Subcutaneous adipose tissue (tissue), 4 donors: Measurements from ENCODE around the gene CHN2. TPM values are rescaled to one million over a fixed set of nuclear protein-coding genes. Genes with fewer than 3 reads are reported as not detected.

ENCODE experiments used
- CTCF ChIP-seq: fragments of 450-650 bp; IDR thresholded peaks from one replicate; pipeline ENCODE4 v1.5.1; 2016; ENCODE audit warnings: low read depth, mild to moderate bottlenecking, control low read depth, antibody characterized with exemption, moderate library complexity
- total RNA-seq, 4 donors: library from RNA; depleted of rRNA; stranded (reverse); fragments of >200 nt; gene quantifications; one replicate each; pipeline ENCODE4 v1.1.0, GENCODE V29; 2016

Gene CHN2
- total RNA-seq, 4 donors from 2014 or later = 10.0 to 19.4 (median 13.8) TPM

DNA sequence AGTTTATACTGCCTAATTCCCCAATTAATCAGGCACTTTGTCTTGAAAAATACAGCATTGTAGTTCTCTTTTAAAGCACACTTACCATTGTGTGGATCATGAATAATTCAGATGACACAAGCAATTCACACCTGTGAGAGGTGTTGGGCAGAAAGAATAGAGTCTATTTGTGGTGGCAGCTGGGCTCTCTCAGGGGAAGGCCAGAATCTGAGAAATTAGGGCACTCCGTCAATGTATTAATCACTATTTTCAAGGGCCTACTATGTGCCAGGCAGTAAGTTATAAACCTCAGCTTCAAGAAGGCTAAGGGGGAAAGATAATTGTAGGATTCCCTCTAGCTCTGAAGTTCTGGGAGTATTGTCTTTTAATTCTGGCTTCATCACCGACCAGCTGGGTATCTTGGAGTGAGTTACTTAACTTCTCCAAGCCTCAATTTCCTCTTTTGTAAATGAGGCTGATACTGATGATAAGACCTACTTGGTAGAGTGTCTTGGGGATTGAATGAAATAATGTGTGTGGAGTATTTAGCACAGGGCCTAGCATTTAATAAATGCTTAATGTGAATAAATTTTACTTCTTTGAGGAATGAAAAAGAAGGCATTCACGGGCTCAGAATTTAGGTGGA is 2.5 kb downstream of the CHN2 start:
- no peak for TF ChIP-seq CTCF

GRCh38 chr7:29197916-29198315 is 3.3 kb downstream of the CHN2 start:
- TF ChIP-seq CTCF = no peak

DNA sequence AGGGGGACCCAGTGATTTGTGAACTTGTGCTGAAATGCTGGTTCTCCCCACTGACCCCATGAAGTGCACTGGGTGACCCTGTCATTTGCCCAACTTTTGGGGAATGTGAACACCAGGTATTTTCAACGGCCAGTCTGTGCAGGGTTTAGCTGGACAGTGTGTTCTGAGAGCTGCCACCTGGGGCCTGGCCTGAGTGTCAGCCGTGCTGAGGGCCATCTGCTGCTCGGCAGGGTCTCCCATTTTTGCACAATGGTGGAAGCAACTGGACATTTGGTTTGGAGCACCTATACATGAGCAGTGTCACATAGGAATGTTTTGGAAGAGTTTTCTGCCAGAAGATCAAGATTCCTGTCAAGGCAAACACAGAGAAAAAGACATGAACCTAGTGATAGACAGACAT is 5.2 kb downstream of the CHN2 start:
- TF ChIP-seq CTCF = no peak

- no peak for TF ChIP-seq CTCF
Measured at GRCh38 chr7:29202651-29203069, 8.1 kb downstream of the CHN2 start.

- TF ChIP-seq CTCF = no peak
Measured at GRCh38 chr7:29204491-29205272, 10.1 kb downstream of the CHN2 start.

DNA sequence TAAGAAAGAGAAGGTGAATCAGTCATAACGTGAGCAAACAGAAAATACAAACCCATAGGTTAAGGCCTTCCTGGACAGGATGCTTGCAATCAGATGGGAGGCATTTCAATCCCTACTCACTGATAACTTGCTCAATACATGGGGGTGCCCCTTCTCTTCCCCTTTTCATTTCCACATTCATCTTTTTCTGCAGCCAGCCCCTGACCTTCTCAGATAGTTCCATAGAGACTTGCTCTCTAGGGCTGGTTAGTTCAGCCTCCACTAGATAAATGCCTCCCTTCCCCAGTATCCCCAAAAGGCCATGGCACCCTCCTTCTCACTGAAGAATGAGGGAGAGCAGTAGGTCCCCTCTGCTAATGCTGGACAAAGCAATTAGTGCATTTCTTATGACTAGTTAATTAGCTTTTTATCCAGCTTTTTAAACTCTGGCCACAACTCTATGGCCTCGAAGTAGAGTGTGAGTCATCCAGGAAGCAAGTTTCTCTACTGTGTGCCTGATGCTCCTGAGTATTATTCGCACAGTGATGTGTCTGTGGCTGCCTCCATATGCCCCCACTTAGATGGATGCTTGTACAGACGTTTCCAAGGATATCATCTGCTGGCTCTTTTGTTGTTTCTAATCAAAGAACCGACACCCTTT is 12.7 kb downstream of the CHN2 start:
- no peak for TF ChIP-seq CTCF
